NCI-H226 (cell line): ENCODE measurements around the gene TTC24.
"Not testable (repeated sequence)": the region's sequence is repeated elsewhere in the genome, so short reads cannot be mapped to it uniquely, and the experiment has no call there.

ENCODE experiments used
- DNase-seq: peaks from one replicate; pipeline ENCODE4 v3.0.0-alpha.2; 2015

TTC24 gene

GRCh38 chr1:156590326-156591180, 11.0 kb downstream of the TTC24 start:
- DNase-seq: no peak

GRCh38 chr1:156591181-156591431, 11.6 kb downstream of the TTC24 start:
- no peak for DNase-seq

GRCh38 chr1:156591432-156592157, 12.1 kb downstream of the TTC24 start, which contains the start of gene NAXE:
Gene NAXE (plus strand): TSS chr1:156591776. CDS start chr1:156591805, 29 bp downstream.
- DNase-seq: peak; percentile 72

GRCh38 chr1:156592158-156592909, 12.8 kb downstream of the TTC24 start:
- DNase-seq: peak; percentile 25

GRCh38 chr1:156592910-156593660, 13.6 kb downstream of the TTC24 start:
- DNase-seq: no peak

- DNase-seq: no peak
Measured at GRCh38 chr1:156593661-156593989, 14.1 kb downstream of the TTC24 start.

- no peak for DNase-seq
Measured at GRCh38 chr1:156594190-156594589, 14.7 kb downstream of the TTC24 start.

GRCh38 chr1:156595016-156595415, 15.5 kb downstream of the TTC24 start:
- no peak for DNase-seq

- no peak for DNase-seq
Measured at GRCh38 chr1:156596426-156596825, 16.9 kb downstream of the TTC24 start.

- DNase-seq: no peak
Measured at GRCh38 chr1:156598125-156598524, 18.6 kb downstream of the TTC24 start.

GRCh38 chr1:156598731-156599432, 19.4 kb downstream of the TTC24 start:
- DNase-seq: no peak

- DNase-seq: no peak
Measured at GRCh38 chr1:156599811-156600210, 20.3 kb downstream of the TTC24 start.

- DNase-seq: no peak
Measured at GRCh38 chr1:156600733-156601121, 21.2 kb downstream of the TTC24 start.

- DNase-seq: peak; percentile 81
Measured at GRCh38 chr1:156601122-156601830, 21.8 kb downstream of the TTC24 start, which contains the start of gene GPATCH4. Gene GPATCH4 (minus strand): TSS chr1:156601479.

- DNase-seq: no peak
Measured at GRCh38 chr1:156601892-156602291, 22.4 kb downstream of the TTC24 start.

GRCh38 chr1:156602557-156602993, 23.1 kb downstream of the TTC24 start:
- no peak for DNase-seq

GRCh38 chr1:156607344-156607743, 27.8 kb downstream of the TTC24 start:
- not testable (repeated sequence) for DNase-seq

- no peak for DNase-seq
Measured at GRCh38 chr1:156608036-156608674, 28.6 kb downstream of the TTC24 start.

GRCh38 chr1:156608981-156609380, 29.5 kb downstream of the TTC24 start:
- DNase-seq: no peak

- DNase-seq: not testable (repeated sequence)
Measured at GRCh38 chr1:156610072-156610471, 30.5 kb downstream of the TTC24 start.

- no peak for DNase-seq
Measured at GRCh38 chr1:156612666-156613065, 33.1 kb downstream of the TTC24 start.
